Smooth muscle cell of the brain vasculature (primary cell): ENCODE data around the gene SEMA6B.

Experiments
- DNase-seq: peaks from one replicate; pipeline ENCODE4 v3.0.0-alpha.2; 2012; ENCODE audit warnings: low read depth, low spot score

SEMA6B gene

DNA sequence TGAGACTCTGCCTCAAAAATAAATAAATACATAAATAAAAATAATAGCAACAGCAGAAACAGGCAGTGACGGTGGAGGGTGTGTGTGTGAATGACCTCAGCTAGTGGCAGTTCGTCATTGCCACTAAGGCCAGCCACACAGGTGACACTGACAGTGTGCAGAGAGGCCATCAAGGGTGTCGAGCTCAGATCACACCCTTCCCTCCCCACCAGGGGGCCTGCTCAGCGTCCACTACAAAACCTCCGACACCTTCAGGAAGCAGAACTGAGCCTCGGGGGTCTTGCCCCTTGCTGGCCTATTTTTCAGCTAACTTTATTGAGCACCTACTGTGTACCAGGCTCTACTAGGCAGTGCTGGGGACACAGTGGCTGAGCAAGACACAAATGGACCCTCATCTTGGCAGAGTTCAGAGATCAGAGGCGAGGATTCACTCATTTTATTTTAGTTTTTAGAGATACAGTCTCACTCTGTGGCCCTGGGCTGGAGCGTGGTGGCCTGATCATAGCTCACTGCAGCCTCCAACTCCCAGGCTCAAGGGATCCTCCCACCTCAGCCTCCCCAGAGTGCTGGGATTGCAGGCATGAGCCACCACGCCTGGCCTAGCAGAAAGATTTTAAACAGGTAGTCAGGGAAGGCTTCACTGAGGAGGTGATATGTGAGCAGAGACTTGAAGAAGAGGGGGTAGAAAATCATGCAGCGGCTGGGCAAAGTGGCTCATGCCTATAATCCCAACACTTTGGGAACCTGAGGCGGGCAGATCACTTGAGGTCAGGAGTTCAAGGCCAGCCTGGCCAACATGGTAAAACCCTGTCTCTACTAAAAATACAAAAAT is 30.3 kb upstream of the SEMA6B start:
- no peak for DNase-seq

DNA sequence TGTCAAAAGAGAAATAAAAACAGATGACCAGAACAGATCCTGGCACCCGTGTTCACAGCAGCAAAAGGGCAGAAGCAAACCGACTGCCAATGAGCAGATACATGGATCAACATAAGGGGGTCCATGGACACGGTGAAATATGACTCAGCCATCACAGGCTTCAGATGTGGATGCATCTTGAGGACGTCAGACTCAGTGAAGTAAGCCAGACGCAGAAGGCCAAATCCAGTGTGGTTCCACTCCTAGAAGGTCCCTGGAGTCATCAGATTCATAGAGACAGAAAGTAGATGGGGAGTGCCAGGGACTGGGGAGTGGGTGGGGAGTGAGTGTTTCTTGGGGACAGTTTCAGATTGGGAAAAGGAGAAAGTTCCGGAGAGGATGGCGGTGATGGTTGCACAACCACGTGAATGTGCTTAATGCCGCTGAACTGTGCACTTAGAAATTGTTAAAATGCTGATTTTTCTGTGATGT is 28.8 kb upstream of the SEMA6B start:
- DNase-seq: no peak

DNA sequence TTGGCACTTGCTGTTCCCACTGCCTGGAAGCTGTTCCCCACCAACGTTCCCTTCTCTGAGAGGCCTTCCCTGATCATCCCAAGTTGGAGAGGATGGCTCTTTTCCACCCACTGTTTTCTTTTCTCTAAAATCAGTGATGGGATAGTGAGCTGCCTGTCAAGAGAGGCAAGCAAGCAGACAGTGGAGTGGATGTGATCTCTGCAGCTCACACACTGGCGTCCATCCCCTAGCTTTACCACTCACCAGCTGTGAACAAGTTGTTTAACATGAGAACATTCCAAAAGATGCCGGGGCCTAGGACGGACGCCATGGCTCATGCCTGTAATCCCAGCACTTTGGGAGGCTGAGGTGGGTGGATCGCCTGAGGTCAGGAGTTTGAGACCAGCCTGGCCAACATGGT is 28.0 kb upstream of the SEMA6B start:
- no peak for DNase-seq

DNA sequence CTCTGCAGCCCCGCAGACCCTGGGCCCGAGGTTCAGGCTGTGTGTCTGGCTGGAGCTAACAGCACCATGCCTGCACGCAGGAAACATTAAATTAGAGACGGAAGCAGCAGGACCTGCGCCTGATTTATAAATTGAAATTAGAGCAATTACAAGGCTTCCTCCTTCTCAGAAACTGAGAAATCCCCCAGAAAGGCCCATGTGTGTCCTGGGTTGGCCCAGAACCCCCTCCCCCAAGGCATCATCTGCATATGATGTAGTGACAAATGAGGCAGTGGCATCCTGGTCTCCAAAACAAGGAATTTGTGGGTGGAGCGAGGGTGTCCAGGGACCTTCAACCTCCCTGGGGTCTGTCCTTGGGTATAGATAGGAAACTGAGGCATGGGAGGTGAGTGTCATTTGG is 27.2 kb upstream of the SEMA6B start:
- no peak for DNase-seq

DNA sequence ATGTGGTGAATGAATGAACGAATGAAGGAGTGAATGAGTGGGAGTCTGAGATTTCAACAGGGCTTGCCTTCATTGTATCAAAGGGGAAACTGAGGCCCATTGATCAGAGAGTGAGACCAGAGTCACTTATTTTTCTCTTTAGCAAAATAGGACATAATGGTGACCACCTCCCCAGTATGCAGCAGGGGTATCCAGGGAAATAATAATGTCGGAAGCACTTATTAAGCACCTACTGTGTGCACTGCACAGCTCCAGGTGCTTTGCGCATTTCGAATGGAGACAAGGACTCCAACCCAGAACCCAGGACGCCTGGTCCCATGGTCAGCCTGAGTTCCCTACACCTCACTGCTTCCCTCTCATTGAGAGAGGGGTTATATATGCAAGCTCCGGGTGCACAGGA is 26.8 kb upstream of the SEMA6B start:
- no peak for DNase-seq

DNA sequence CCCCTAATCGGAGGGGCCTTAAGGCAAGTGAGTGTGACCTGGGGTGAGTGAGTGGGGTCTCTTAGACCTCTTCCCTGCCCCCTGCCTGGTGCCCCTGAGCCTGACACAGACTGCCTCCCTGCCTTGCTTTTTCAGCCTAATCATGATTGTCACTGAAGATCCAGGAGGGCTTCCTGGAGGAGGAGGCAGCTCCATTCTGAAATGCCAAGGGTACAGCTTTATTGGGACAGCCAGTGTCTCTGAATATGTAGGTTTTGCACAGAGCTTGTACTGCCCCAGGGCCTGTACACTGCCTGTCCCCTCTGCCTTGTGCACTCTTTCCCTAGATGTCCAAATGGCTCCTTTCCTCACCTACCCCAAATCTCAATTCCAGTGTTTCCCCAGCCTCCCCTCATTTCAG is 26.1 kb upstream of the SEMA6B start:
- DNase-seq: no peak

DNA sequence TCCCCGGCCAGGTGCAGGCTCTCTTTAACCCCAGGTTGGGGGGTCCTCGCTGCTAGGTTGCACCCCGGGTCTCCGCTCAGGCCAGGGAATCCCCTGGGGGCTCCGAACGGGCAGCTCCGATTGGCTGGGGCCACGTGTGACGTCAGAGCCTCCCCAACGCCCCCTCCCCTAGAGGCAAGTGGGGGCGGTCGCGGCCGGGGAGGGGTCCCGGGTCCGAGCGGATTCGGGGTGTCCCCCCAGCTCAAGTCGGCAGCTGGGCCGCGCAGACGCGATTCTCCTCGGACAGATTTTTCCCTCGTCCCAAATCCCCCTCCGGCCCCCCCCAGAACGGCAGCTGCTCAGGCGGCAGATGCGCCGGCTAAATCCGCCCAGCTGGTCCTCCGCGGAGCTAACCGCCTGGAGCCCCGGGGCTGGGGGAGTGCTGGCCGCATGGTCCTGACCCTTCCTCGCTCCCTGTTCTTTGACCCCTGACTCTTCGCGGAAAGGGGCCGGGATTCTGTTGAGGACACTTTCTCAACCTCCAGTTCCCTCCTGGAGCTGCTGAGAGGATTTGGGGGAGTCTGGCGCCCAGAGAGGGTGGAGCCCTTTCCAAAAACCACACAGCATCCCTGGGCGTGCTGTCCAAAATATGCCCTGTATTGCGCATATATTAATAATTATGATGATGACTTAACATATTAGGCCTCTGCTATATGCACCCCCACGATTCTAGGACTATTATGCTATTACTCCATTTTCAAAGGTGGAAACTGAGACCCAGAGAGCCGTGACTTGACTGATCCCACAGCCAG is 25.4 kb upstream of the SEMA6B start:
- DNase-seq: no peak

DNA sequence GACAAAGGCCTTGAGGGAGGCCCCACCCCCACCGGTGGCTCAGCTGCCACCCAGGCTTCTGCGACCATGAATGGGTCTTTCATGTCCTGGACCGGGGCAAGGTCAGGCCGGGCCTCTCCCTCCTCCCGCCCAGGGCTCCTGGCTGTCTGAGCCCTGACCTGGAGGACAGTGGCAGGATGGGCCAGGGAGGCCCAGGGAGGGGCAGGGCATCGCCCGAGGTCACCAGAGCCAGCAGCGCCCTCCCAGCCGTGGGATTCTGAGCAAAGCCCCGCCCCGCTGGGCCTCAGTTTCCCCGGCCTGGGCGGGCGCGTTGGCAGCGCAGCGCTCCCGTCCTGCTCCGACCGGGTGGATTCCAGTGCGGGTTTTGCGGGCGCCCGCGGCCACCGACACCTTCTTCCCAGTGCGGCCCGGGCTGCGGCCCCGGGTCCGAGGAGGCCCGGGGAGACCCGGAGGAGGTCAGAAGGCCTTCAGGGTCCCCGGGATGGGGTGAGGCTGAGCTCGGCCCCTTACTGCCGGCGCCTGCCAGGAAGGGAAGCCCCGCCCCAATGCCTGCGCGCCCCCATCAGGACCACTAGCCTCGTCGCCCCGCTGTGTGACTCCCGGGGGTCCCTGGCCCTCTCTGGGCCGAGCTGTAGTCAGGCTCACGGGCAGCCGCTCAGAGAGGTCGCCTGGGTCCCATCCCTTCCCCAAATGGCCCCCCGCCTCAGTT is 24.6 kb upstream of the SEMA6B start:
- no peak for DNase-seq

DNA sequence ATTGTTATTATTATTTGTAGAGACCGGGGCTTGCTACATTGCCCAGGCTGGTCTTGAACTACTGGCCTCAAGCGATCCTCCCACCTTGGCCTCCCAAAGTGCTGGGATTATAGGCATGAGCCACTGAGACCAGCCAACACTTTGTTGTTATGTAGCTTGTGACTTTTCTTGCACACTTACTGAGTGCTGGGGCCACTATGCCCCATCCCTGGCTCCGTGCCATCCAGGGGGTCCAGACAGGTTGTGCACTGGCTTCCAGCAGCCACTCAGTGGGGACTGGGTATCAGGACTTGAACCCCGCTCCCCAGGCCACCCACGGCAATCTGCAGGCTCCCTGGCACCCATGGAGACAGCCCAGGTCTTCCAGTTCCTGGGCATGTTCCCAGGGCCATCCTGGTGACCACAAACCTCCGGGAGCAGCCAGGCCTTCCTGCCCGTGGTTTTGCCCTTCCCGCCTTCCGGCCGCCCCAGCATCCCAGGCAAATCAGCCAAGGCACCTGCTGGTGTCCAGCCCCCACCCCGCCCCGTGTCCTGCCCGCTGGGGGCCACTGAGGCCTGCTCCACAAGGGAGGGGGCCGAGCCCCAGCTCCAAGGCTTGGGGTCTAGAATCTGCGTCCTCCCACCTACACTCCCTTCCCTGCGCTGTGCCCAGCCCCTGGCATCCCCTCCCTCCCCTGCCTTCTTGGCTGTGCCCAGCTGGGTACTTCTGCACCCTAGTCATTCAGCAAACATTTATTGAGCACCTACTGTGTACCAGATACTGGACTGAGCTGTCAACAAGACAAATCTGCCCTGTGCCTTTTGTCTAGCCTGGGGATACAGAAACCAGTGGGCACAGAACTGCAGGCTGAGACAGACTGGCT is 23.7 kb upstream of the SEMA6B start:
- DNase-seq: no peak

DNA sequence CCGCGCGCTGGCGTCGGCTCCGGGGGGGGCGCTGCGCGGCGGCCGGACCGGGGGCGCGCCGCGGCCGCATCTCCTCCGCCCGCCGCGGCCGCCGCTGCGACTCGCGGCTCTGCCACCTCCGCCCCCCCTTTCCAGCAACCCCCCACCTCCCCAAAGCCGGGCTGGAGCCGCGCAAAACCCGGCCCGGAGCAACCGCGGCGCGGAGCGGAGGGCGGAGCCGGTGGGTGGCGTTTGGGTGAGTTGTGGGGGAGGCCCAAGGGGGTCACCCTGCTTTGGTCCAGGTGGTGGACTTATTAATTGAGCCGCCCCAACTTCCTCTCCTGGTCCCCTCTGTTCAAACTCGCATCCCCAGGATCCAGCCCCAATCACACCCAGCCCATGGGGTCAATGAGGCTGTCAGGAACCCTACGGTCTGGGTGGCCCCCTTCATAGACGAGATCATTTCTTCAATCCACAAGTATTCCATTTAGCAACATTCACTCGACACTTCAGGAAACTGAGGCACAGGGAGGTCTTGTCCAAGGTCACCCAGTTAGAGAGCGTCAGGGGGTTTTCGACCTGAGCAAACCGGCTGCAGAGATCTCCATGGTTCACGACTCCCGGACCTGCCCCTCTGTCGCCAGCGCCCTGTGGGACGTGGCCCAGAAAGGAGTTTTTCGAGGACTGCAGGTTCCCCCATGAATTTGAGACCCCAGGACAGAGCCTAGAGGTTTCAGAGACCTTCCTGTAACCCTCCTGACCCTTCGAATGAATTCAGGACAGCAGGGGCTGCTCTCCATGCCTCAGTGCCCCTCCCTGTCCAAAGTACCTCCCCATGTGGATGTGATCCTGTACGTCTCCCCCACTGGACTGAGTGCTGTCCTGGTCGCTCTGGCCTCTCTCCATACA is 22.4 kb upstream of the SEMA6B start:
- no peak for DNase-seq

DNA sequence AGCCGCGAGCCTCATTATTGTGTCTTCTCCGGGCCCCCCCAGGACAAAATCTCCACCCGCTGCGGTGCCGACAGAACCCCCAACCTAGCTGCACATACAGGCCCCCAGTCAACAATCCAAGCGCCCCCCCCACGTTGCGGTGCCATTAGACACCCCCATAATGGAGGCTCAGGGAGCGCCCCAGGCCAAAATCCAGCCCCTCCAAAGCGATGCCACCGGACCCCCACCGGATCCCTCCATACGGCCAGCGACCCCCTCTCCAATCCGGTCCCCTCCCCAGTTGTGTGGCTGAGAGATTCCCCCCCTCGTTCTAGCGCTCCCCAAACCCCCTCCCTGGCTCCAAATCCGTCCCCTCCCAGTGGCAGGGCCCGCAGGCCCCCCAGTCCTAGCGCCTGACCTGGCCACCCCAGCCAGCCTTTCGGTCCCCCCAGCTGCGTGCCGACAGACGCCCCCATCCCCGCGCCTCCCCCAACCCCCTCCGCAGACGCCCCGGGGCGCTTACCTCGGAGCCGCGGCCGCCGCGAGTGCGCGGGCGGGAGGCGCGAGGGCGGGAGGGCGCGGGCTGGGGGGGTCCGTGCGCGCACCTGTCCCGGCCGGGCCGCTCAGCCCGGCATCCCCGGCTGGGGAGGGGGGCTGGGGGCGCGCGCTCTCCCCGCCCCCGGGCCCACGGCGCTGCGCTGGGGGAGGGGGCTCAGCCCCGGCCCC is 21.6 kb upstream of the SEMA6B start:
- DNase-seq: no peak

DNA sequence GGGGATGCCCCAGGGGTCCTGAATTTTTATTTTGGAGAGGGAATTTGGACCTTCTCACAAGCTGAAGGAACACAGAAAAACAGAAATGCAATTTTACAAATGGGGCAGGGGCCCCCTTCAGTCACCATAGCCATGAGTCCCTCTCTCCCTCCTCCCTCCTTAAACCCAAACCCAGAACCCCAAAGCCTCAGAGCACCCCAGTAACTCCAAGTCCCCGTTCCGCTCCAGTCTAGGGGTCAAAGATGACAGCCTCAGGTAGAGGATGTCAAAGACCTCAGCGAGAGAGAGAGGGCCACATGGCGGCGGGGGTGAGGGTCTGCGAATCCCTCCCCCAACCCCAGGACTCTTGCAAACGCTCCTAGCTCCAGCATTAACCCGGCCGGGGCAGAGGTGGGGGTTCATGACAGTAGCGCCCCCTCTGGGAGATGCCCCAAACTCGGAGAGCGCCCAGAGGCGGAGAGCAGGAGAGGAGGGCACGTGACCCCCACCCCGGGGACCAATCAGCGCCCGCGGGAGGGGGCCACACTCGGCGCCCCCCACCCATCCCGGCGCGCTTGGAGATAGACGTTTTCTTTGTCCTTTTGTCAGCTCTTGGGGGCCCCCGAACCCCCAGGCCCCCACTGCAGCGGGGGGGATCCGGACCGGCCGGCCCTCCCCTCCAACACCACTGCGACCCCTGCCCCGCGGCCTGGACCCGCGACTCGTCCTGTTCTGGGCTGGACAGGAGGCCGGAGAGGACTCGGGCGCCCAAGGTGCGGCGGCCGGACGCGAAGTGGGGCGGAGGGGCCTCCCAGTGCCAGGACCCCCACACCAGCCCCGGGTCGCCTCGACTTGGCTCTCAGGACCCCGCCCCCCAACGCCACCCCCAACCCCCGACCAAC is 20.8 kb upstream of the SEMA6B start:
- no peak for DNase-seq

DNA sequence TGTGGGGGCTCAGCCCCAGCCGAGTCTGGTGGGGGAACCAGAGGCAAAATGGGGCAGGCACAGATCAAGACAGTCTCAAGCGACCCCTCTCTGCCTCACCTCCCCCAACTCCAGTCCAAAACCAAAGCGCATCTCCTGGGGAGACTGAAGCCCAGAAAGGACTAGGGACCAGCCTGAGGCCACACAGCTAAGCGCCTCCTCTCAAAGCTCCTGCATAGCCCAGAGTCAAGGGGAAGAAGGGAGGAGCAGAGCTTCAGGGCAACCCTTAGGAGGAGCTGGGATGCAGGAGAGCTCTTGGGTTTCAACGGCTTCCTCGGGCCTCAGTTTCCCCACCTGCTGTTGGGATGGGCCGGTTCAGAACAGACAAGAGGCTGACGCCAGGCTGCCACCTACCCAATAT is 19.9 kb upstream of the SEMA6B start:
- DNase-seq: no peak

DNA sequence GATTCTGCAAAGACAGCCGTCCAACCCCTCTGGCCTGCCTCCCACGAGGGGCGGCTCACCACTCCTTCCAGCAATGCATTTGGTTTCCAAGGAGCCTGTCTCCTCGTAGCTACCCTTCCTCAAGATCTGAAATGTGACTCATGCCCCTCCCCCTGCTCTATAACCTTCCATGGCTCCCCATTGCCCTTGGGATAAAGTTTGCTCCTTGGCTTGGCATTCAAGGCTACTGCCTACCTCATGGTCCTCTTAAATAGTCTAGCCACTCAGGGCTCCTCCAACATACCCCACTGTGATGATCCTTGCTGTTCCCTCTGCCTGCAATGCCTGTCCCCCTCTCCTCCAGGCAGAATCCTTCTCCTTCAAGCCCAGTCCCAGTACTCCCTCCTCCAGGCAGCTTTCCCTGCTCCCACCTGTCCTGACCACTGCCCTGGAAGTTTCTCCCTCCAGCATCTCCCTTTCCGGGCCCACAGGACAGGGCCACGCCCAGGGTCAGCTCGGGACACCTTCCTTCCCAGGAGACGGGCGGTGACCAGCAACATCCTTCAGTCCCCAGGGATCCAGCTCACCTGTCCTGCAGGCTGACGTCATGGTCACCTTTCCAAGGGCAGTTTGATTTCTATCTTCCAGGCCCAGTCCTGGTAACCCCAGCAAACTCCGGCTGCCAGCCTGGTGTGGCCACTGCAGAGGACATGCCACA is 19.2 kb upstream of the SEMA6B start:
- DNase-seq: no peak

DNA sequence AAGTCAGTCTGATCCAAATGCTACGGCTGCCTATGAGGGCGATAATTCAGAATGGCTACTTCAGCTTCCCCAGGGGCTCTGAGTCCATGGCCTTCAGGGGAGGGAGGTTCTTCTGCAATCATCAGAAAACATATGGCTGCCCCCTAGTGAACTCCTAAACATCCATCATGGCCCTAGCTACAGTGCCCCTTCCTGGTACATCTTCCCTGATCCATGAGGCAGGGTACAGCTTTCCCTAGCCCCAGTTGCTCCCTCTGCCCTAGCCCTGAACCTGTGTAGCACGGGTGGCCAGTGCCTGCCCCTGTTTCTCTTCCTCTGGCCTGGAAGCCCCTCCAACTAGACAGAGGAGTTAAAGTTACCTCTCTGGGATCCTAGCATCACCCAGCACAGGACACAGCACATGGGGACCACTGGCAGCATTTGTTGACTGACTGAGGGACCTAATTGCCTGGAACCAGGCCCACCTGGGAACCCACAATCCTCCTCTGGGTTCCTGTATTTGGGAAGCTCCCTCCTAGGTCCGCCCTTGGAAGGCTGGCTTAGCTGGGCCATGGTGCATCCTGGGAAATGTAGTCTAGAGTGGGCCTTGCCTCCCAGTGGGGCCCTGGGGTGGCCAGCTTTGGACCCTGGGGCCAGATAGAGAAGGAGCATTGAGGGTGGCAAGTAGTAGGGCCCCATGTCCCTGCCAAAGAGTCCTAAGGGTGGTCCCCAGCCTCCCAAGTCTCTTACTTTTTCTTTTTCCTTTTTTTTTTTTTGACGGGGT is 17.7 kb upstream of the SEMA6B start:
- DNase-seq: no peak

DNA sequence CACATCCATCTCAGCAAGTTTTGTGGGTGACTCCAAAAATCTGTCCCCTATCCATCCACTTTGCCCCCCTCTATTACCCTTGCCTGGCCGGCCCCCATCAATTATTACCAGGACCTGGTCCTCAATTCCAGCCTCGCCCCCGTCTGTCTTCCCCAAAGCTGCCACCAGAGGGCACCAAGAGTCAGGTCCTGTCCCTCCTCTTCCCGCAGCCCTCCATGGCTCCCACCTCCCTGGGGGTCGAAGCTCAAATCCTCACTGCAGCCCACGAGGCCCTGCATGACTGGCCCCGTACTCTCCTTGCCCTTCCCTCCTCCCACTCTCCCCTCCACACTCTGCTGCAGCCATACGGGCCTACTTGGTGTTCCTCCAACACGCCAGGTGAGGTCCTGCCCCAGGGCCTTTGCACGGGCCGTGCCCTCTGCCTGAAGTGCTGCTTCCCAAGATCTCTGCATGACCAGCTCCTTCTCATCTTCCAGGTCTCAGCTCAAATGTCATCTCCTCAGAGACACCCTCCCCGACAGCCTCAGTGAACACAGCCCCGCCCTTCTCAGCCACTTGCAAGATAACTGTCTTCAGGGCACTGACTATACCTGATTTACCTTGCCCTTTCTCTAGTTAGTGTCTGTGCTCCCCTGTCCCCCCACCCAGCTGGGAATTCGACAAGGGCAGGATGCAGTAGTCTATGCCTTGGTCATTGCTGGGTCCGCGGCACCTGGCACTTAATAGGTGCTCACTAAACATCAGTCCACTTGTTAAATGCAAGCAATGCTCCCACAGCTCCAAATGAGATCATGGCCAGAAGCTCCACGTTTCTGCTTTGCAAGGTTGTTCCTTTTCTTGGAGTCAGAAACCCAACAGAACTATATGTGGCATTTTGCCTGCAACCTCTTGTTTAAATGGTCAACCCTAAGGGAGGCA is 16.8 kb upstream of the SEMA6B start:
- DNase-seq: peak; percentile 32
